Peyer's patch (tissue), 4 donors: ENCODE measurements around the gene RITA1. TPM values are rescaled to one million over a fixed set of nuclear protein-coding genes. Genes with fewer than 3 reads are reported as not detected.

Experiments
- DNase-seq, 3 donors: peaks; one replicate each; pipeline ENCODE4 v3.0.0-alpha.2; 2017 to 2019
- H3K27ac ChIP-seq, 4 donors: fragments of 200-600 bp; sonication (generic); one replicate each; pipeline ENCODE4 v1.5.1; 2016 to 2019
- H3K27me3 ChIP-seq, 2 donors: fragments of 200-600 bp; sonication (generic); one replicate each; pipeline ENCODE4 v1.5.1; 2019
- H3K36me3 ChIP-seq, 3 donors: fragments of 200-600 bp; sonication (generic); one replicate each; pipeline ENCODE4 v1.5.1; 2016 to 2019
- H3K4me1 ChIP-seq, 4 donors: fragments of 200-600 bp; sonication (generic); one replicate each; pipeline ENCODE4 v1.5.1; 2016 to 2019
- H3K4me3 ChIP-seq, 4 donors: fragments of 200-600 bp; sonication (generic); 1 replicate in 3 of 4; 2 replicates in 1 of 4; pipeline ENCODE4 v1.5.1; 2016 to 2019; ENCODE audit warnings: mild to moderate bottlenecking in 1 of 4
- H3K9me3 ChIP-seq, 4 donors: fragments of 200-600 bp; sonication (generic); one replicate each; pipeline ENCODE4 v1.5.1; 2016 to 2019; ENCODE audit warnings: mild to moderate bottlenecking in 1 of 4
- CTCF ChIP-seq, 6 experiments: fragments of 450-650 bp in 4 of 6; fragments of 200-600 bp in 2 of 6; sonication (generic) in 1 of 6; IDR thresholded peaks; one replicate each; pipeline ENCODE4 v1.5.1; 2017 to 2019; ENCODE audit warnings: antibody characterized with exemption in 6 of 6, mild to moderate bottlenecking in 3 of 6, moderate library complexity in 1 of 6
- POLR2A ChIP-seq, 2 donors: fragments of 450-650 bp; IDR thresholded peaks; one replicate each; pipeline ENCODE4 v1.5.1; 2017; ENCODE audit warnings: antibody characterized with exemption in 2 of 2, mild to moderate bottlenecking in 2 of 2, moderate library complexity in 2 of 2
- total RNA-seq, 4 donors: library from RNA; depleted of rRNA; stranded (reverse); fragments of >200 nt; gene quantifications; one replicate each; pipeline ENCODE4 v1.1.0, GENCODE V29; 2016

The RITA1 gene
- total RNA-seq, 4 donors from 2014 or later: 5.0 to 36.6 (median 33.4) TPM

- Histone ChIP-seq H3K27me3 (no peaks in the 10 kb centered on the region), H3K4me1 (peaks cover 0 to 20% (median 17%) of the 10 kb centered on the region in 4 donors), H3K27ac (no peak overlapping the region), H3K36me3 (peaks cover 0 to 31% (median 0%) of the 10 kb centered on the region in 3 donors), H3K4me3 (no peak overlapping the region), H3K9me3 (no peaks in the 10 kb centered on the region)
- no peak for DNase-seq
- TF ChIP-seq CTCF (IDR thresholded peaks at IDR 0.05) (no peak), POLR2A (IDR thresholded peaks at IDR 0.05) (no peak)
Observed at GRCh38 chr12:113183030-113183589, 2.4 kb upstream of the RITA1 start.

GRCh38 chr12:113184098-113184899 lies 1.2 kb upstream of the RITA1 start:
- Histone ChIP-seq H3K27ac (peak overlapping the region; percentile 89 to 99 (median 94)), H3K9me3 (no peaks in the 10 kb centered on the region), H3K27me3 (no peaks in the 10 kb centered on the region), H3K36me3 (peaks cover 0 to 19% (median 0%) of the 10 kb centered on the region in 3 donors), H3K4me3 (peak overlapping the region; percentile 67 to 98 (median 91)), H3K4me1 (peaks cover 0 to 20% (median 17%) of the 10 kb centered on the region in 4 donors)
- TF ChIP-seq POLR2A (IDR thresholded peaks at IDR 0.05) (no peak), CTCF (IDR thresholded peaks at IDR 0.05) (no peak)
- DNase-seq: no peak

- TF ChIP-seq CTCF (IDR thresholded peaks at IDR 0.05): no peak
- no peak for TF ChIP-seq POLR2A (IDR thresholded peaks at IDR 0.05)
- peak; percentile 87 to 95 (median 94) for DNase-seq
- Histone ChIP-seq H3K27me3 (no peaks in the 10 kb centered on the region), H3K9me3 (no peaks in the 10 kb centered on the region), H3K4me3 (peak overlapping the region; percentile 67 to 98 (median 91)), H3K36me3 (peaks cover 0 to 19% (median 0%) of the 10 kb centered on the region in 3 donors), H3K27ac (peak overlapping the region; percentile 89 to 99 (median 94)), H3K4me1 (peaks cover 0 to 20% (median 17%) of the 10 kb centered on the region in 4 donors)
Observed at GRCh38 chr12:113184900-113185179, 681 bp upstream of the RITA1 start.

GRCh38 chr12:113186033-113186365 lies 478 bp downstream of the RITA1 start:
- Histone ChIP-seq H3K27ac (peak overlapping the region; percentile 89 to 99 (median 94)), H3K27me3 (no peaks in the 10 kb centered on the region), H3K4me1 (peaks cover 0 to 20% (median 17%) of the 10 kb centered on the region in 4 donors), H3K36me3 (peaks cover 0 to 16% (median 0%) of the 10 kb centered on the region in 3 donors), H3K4me3 (peak overlapping the region; percentile 67 to 98 (median 91)), H3K9me3 (no peaks in the 10 kb centered on the region)
- TF ChIP-seq CTCF (IDR thresholded peaks at IDR 0.05) (no peak), POLR2A (IDR thresholded peaks at IDR 0.05) (no peak)
- DNase-seq: no peak

GRCh38 chr12:113186666-113187325 lies 1.3 kb downstream of the RITA1 start:
- peak in 1 of 2 donors; percentile 16 for TF ChIP-seq POLR2A (IDR thresholded peaks at IDR 0.05)
- no peak for TF ChIP-seq CTCF (IDR thresholded peaks at IDR 0.05)
- no peaks in the 10 kb centered on the region for H3K9me3 ChIP-seq
- H3K36me3 ChIP-seq: peaks cover 0 to 22% (median 0%) of the 10 kb centered on the region in 3 donors
- no peaks in the 10 kb centered on the region for H3K27me3 ChIP-seq
- peaks cover 0 to 20% (median 17%) of the 10 kb centered on the region in 4 donors for H3K4me1 ChIP-seq
- peak overlapping the region in 2 of 4 donors; percentile 67 to 86 for H3K4me3 ChIP-seq
- H3K27ac ChIP-seq: peak overlapping the region in 2 of 4 donors; percentile 89 to 95
- DNase-seq: peak in 2 of 3 donors; percentile 67 to 68
